Esophagus squamous epithelium (tissue), 5 donors: ENCODE measurements around the gene UCN. TPM values are rescaled to one million over a fixed set of nuclear protein-coding genes. Genes with fewer than 3 reads are reported as not detected.
A peak's percentile ranks its signal among the peaks of the same experiment; 100 is the strongest.

ENCODE experiments used
- DNase-seq: peaks from one replicate; lab custom pipeline; 2025; lab: John Stamatoyannopoulos, UW
- H3K27ac ChIP-seq, 4 donors: fragments of 200-600 bp; sonication (generic); one replicate each; pipeline ENCODE4 v1.5.1; 2016 to 2019; ENCODE audit warnings: mild to moderate bottlenecking in 1 of 4
- H3K27me3 ChIP-seq, 4 donors: fragments of 200-600 bp; sonication (generic); 1 replicate in 3 of 4; 2 replicates in 1 of 4; pipeline versions ENCODE4 v1.5.1 to v1.6.0; 2017 to 2021; ENCODE audit warnings: antibody characterized with exemption in 1 of 4
- H3K36me3 ChIP-seq, 3 donors: fragments of 200-600 bp; sonication (generic); one replicate each; pipeline ENCODE4 v1.5.1; 2016 to 2019
- H3K4me1 ChIP-seq, 3 donors: fragments of 200-600 bp; sonication (generic); one replicate each; pipeline ENCODE4 v1.5.1; 2017 to 2019
- H3K4me3 ChIP-seq, 4 donors: fragments of 200-600 bp; sonication (generic); 1 replicate in 3 of 4; 2 replicates in 1 of 4; pipeline ENCODE4 v1.5.1; 2016 to 2019; ENCODE audit warnings: mild to moderate bottlenecking in 2 of 4, moderate library complexity in 1 of 4
- H3K9me3 ChIP-seq, 3 donors: fragments of 200-600 bp; sonication (generic); one replicate each; pipeline ENCODE4 v1.5.1; 2016 to 2019
- CTCF ChIP-seq, 6 experiments: fragments of 450-650 bp in 4 of 6; fragments of 200-600 bp in 2 of 6; sonication (generic) in 2 of 6; IDR thresholded peaks; one replicate each; pipeline ENCODE4 v1.5.1; 2016 to 2019; ENCODE audit warnings: antibody characterized with exemption in 6 of 6, mild to moderate bottlenecking in 4 of 6, moderate library complexity in 4 of 6
- POLR2A ChIP-seq, 4 donors: fragments of 450-650 bp; IDR thresholded peaks; one replicate each; pipeline ENCODE4 v1.6.1; 2017; ENCODE audit warnings: antibody characterized with exemption in 4 of 4, mild to moderate bottlenecking in 4 of 4, moderate library complexity in 3 of 4
- WGBS, 2 donors: methylation state at CpG; one replicate each; pipeline ENCODE4 v1.1.5; 2018; 5-methylcytosine and 5-hydroxymethylcytosine counted together
- intact Hi-C: fragments of 100-400 bp; cut with DNase I; formaldehyde crosslinking; loops from one replicate; pipeline ENCODE4 v1.15.0; 2022
- total RNA-seq, 4 donors: library from RNA; depleted of rRNA; stranded (reverse); fragments of >200 nt; gene quantifications; one replicate each; pipeline ENCODE4 v1.1.0, GENCODE V29; 2016
- donor health status: DM: yes; HTN: yes; CAD: no.

Gene UCN
- total RNA-seq, 4 donors from 2014 or later = 1.1 TPM; not detected in 3

GRCh38 chr2:27297195-27297594, 11.1 kb downstream of the UCN start:
- Histone ChIP-seq H3K4me1 (peaks cover 5 to 18% (median 6%) of the 10 kb centered on the region in 3 donors), H3K27me3 (peaks cover 0 to 6% (median 0%) of the 10 kb centered on the region in 4 donors), H3K9me3 (no peaks in the 10 kb centered on the region), H3K27ac (no peak overlapping the region), H3K36me3 (no peaks in the 10 kb centered on the region), H3K4me3 (no peak overlapping the region)
- DNase-seq = no peak
- intact Hi-C loops = no loop called here
- no peak for TF ChIP-seq POLR2A (IDR thresholded peaks at IDR 0.05)
- no peak for TF ChIP-seq CTCF (IDR thresholded peaks at IDR 0.05)
- 76 to 93% methylated on average over 3 of the region's 3 CpGs for WGBS, 2 donors

- Histone ChIP-seq H3K4me1 (peaks cover 5 to 18% (median 6%) of the 10 kb centered on the region in 3 donors), H3K27ac (no peak overlapping the region), H3K4me3 (no peak overlapping the region), H3K36me3 (no peaks in the 10 kb centered on the region), H3K27me3 (peaks cover 0 to 6% (median 0%) of the 10 kb centered on the region in 4 donors), H3K9me3 (no peaks in the 10 kb centered on the region)
- intact Hi-C loops = no loop called here
- TF ChIP-seq POLR2A (IDR thresholded peaks at IDR 0.05) (no peak), CTCF (IDR thresholded peaks at IDR 0.05) (no peak)
- WGBS, 2 donors = 57 to 69% methylated on average over 4 of the region's 4 CpGs
- DNase-seq = no peak
Observed at GRCh38 chr2:27296481-27296880, 11.8 kb downstream of the UCN start.

GRCh38 chr2:27294928-27295327, 13.3 kb downstream of the UCN start:
- H3K4me1 ChIP-seq = peaks cover 5 to 18% (median 6%) of the 10 kb centered on the region in 3 donors
- no peak overlapping the region for H3K27ac ChIP-seq
- intact Hi-C loops = no loop called here
- peaks cover 0 to 16% (median 0%) of the 10 kb centered on the region in 4 donors for H3K27me3 ChIP-seq
- 83 to 85% methylated on average over 8 of the region's 8 CpGs for WGBS, 2 donors
- no peaks in the 10 kb centered on the region for H3K36me3 ChIP-seq
- no peak overlapping the region for H3K4me3 ChIP-seq
- no peak for DNase-seq
- TF ChIP-seq CTCF (IDR thresholded peaks at IDR 0.05) = no peak
- no peak for TF ChIP-seq POLR2A (IDR thresholded peaks at IDR 0.05)
- H3K9me3 ChIP-seq = no peaks in the 10 kb centered on the region

GRCh38 chr2:27291865-27292264, 16.4 kb downstream of the UCN start:
- no peak overlapping the region for H3K4me3 ChIP-seq
- DNase-seq = no peak
- H3K27ac ChIP-seq = no peak overlapping the region
- no peaks in the 10 kb centered on the region for H3K9me3 ChIP-seq
- peaks cover 5 to 18% (median 6%) of the 10 kb centered on the region in 3 donors for H3K4me1 ChIP-seq
- 57 to 67% methylated on average over 6 of the region's 6 CpGs for WGBS, 2 donors
- no peaks in the 10 kb centered on the region for H3K36me3 ChIP-seq
- TF ChIP-seq CTCF (IDR thresholded peaks at IDR 0.05) (peak in 1 of 6 experiments; percentile 14), POLR2A (IDR thresholded peaks at IDR 0.05) (no peak)
- peaks cover 0 to 31% (median 0%) of the 10 kb centered on the region in 4 donors for H3K27me3 ChIP-seq
- intact Hi-C loops = no loop called here

GRCh38 chr2:27290549-27290948, 17.7 kb downstream of the UCN start:
- Histone ChIP-seq H3K27ac (no peak overlapping the region), H3K27me3 (peaks cover 0 to 31% (median 0%) of the 10 kb centered on the region in 4 donors), H3K9me3 (no peaks in the 10 kb centered on the region), H3K4me3 (no peak overlapping the region), H3K4me1 (peaks cover 5 to 18% (median 6%) of the 10 kb centered on the region in 3 donors), H3K36me3 (no peaks in the 10 kb centered on the region)
- TF ChIP-seq POLR2A (IDR thresholded peaks at IDR 0.05) = no peak
- TF ChIP-seq CTCF (IDR thresholded peaks at IDR 0.05) = no peak
- 65 to 80% methylated on average over 5 of the region's 5 CpGs for WGBS, 2 donors
- intact Hi-C loops = no loop called here
- no peak for DNase-seq
